Measurements from ENCODE around the gene TMEM147. TPM values are rescaled to one million over a fixed set of nuclear protein-coding genes. Genes with fewer than 3 reads are reported as not detected.

TMEM147 gene
- total and polyA plus RNA-seq, 9 donors: 61.4 to 105 (median 72.5) TPM

- Histone ChIP-seq H3K4me3 (no peak overlapping the region), H3K4me1 (ENCODE audit: insufficient read depth) (peaks cover 3% of the 10 kb centered on the region), H3K27me3 (no peaks in the 10 kb centered on the region), H3K36me3 (no peaks in the 10 kb centered on the region), H3K9me3 (no peaks in the 10 kb centered on the region), H3K27ac (no peak overlapping the region)
- WGBS, 3 donors: 38 to 52% (median 43%) methylated on average over 6 of the region's 6 CpGs
- TF ChIP-seq EP300 (IDR thresholded peaks at IDR 0.05) (no peak), CTCF (IDR thresholded peaks at IDR 0.05) (no peak), POLR2A (IDR thresholded peaks at IDR 0.05) (no peak)
- no peak for DNase-seq
- intact Hi-C loops (cut with DNase I): no loop called here
Measured at GRCh38 chr19:35518313-35518712, 27.1 kb upstream of the TMEM147 start.

GRCh38 chr19:35519291-35519690 lies 26.1 kb upstream of the TMEM147 start:
- 46 to 55% (median 54%) methylated on average over 7 of the region's 7 CpGs for WGBS, 3 donors
- Histone ChIP-seq H3K4me1 (ENCODE audit: insufficient read depth) (peaks cover 1% of the 10 kb centered on the region), H3K9me3 (no peaks in the 10 kb centered on the region), H3K27ac (no peak overlapping the region), H3K36me3 (no peaks in the 10 kb centered on the region), H3K4me3 (no peak overlapping the region), H3K27me3 (no peaks in the 10 kb centered on the region)
- intact Hi-C loops (cut with DNase I): no loop called here
- TF ChIP-seq POLR2A (IDR thresholded peaks at IDR 0.05) (no peak), CTCF (IDR thresholded peaks at IDR 0.05) (no peak), EP300 (IDR thresholded peaks at IDR 0.05) (no peak)
- DNase-seq: no peak

- TF ChIP-seq EP300 (IDR thresholded peaks at IDR 0.05) (no peak), CTCF (IDR thresholded peaks at IDR 0.05) (no peak), POLR2A (IDR thresholded peaks at IDR 0.05) (no peak)
- Histone ChIP-seq H3K36me3 (no peaks in the 10 kb centered on the region), H3K27me3 (no peaks in the 10 kb centered on the region), H3K4me3 (no peak overlapping the region), H3K4me1 (ENCODE audit: insufficient read depth) (no peaks in the 10 kb centered on the region), H3K27ac (no peak overlapping the region), H3K9me3 (no peaks in the 10 kb centered on the region)
- DNase-seq: no peak
- intact Hi-C loops (cut with DNase I): no loop called here
- 57 to 62% (median 61%) methylated on average over 16 of the region's 16 CpGs for WGBS, 3 donors
Measured at GRCh38 chr19:35521124-35521743, 24.2 kb upstream of the TMEM147 start.

- no peak overlapping the region for H3K4me3 ChIP-seq
- TF ChIP-seq POLR2A (IDR thresholded peaks at IDR 0.05) (no peak), CTCF (IDR thresholded peaks at IDR 0.05) (no peak), EP300 (IDR thresholded peaks at IDR 0.05) (no peak)
- 79 to 82% (median 81%) methylated on average over 12 of the region's 12 CpGs for WGBS, 3 donors
- no peaks in the 10 kb centered on the region for H3K27me3 ChIP-seq
- no peak overlapping the region for H3K27ac ChIP-seq
- H3K36me3 ChIP-seq: no peaks in the 10 kb centered on the region
- no peak for DNase-seq
- intact Hi-C loops (cut with DNase I): no loop called here
- H3K4me1 ChIP-seq (ENCODE audit: insufficient read depth): no peaks in the 10 kb centered on the region
- no peaks in the 10 kb centered on the region for H3K9me3 ChIP-seq
Measured at GRCh38 chr19:35522745-35523327, 22.6 kb upstream of the TMEM147 start.
